ENCODE data around the gene CCDC85A.
"Not testable (repeated sequence)": the region's sequence is repeated elsewhere in the genome, so short reads cannot be mapped to it uniquely, and the experiment has no call there.

Gene CCDC85A

GRCh38 chr2:56183643-56184499, at the start of gene CCDC85A:
Gene CCDC85A, plus strand, starts transcription at chr2:56183990. Its CDS starts 635 bp downstream, at chr2:56184625.
- in situ Hi-C loops (cut with MboI; ENCODE audit: low sequenced_read_pairs), result no loop called here

DNA sequence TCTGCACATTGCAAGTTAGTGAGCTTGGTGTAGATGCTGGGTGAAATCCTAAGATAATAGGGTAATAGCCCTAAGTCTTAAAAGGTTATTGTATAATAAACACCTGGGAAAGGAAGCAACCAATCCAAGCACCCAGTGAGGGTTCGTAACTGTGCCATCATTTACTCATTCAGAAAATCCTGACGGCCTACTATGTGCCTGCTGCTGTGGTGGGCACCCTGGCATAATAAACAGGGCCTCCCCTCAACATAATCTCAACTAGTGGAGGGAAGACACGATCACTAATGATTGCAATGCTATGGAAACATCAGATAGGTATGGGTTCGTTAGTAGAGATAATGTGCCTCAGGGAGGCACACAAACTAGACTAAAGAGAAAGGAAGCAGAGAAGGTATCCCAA, 48.9 kb upstream of the CCDC85A start:
- in situ Hi-C loops (cut with MboI; ENCODE audit: low sequenced_read_pairs), result no loop called here

GRCh38 chr2:56142497-56143061, 41.2 kb upstream of the CCDC85A start:
- in situ Hi-C loops (cut with MboI; ENCODE audit: low sequenced_read_pairs), result not testable (repeated sequence)

- in situ Hi-C loops (cut with MboI; ENCODE audit: low sequenced_read_pairs), result no loop called here
Observed at GRCh38 chr2:56147907-56148306, 35.9 kb upstream of the CCDC85A start.

DNA sequence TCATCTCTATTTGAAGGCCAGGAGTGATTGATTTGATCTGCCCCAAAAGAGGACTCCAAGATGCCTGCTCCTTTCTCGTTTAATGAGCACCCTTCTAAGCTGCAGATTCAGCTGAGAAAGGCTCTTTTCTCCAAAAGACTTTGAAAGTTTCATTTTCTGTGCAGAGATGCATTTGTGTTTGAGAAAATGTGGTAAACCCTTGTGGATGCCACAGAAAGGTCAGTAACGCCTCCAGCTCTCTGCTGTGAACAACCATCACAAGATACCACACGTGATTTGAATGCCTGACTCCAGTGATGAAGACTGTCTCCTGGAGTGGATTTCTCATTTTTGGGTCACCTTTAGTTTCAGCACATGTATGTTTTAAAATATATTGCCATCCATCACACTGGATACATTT, 35.0 kb upstream of the CCDC85A start:
- in situ Hi-C loops (cut with MboI; ENCODE audit: low sequenced_read_pairs), result no loop called here

GRCh38 chr2:56151841-56152240, 31.9 kb upstream of the CCDC85A start:
- in situ Hi-C loops (cut with MboI; ENCODE audit: low sequenced_read_pairs), result no loop called here

GRCh38 chr2:56155188-56155587, 28.6 kb upstream of the CCDC85A start:
- in situ Hi-C loops (cut with MboI; ENCODE audit: low sequenced_read_pairs), result no loop called here

DNA sequence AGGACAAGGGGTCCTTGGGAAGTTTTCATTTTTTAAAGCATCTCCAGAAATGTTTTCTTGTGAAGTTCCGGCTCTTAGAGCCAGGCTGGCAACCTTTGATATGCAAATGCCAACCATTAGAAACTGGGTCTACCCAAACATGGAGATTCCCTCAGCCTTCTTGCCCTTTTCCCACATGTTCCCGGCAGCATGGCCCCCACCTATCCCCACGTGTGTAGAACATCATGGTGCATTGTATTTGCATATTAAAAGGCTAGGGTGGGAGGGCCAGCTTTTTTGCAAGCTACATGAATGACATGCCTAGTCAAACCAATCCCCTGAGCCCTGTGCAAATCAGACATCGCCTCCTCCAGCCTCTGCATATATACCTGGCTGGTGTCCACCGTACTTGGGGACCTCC, 23.9 kb upstream of the CCDC85A start:
- in situ Hi-C loops (cut with MboI; ENCODE audit: low sequenced_read_pairs), result not testable (repeated sequence)

GRCh38 chr2:56167616-56168562, 15.9 kb upstream of the CCDC85A start:
- in situ Hi-C loops (cut with MboI; ENCODE audit: low sequenced_read_pairs), result no loop called here

- in situ Hi-C loops (cut with MboI; ENCODE audit: low sequenced_read_pairs), result no loop called here
Observed at GRCh38 chr2:56169521-56169920, 14.3 kb upstream of the CCDC85A start.

- in situ Hi-C loops (cut with MboI; ENCODE audit: low sequenced_read_pairs), result no loop called here
Observed at GRCh38 chr2:56170504-56170903, 13.3 kb upstream of the CCDC85A start.

- in situ Hi-C loops (cut with MboI; ENCODE audit: low sequenced_read_pairs), result no loop called here
Observed at GRCh38 chr2:56170988-56171387, 12.8 kb upstream of the CCDC85A start.

- in situ Hi-C loops (cut with MboI; ENCODE audit: low sequenced_read_pairs), result no loop called here
Observed at GRCh38 chr2:56175779-56176178, 8.0 kb upstream of the CCDC85A start.

GRCh38 chr2:56177420-56178220, 6.2 kb upstream of the CCDC85A start:
- in situ Hi-C loops (cut with MboI; ENCODE audit: low sequenced_read_pairs), result no loop called here

DNA sequence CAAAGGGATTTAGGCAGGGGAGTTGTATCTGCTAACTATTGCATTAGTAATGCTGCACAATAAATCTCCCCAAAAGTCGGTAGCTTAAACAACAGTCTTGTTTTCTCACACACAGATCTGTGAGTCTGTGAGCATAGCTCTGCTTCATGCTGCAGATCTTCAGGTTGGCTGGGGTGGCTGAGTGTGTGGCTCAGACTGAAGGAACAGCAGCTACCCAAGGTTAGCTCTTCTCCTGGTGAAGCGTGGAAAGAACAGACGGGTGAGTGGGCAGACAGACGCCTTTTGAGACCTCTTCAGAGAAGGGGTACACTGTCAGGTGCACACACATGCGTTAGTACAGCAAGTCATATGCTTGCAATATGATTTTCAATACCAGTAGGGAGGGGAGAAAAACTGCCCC, 3.9 kb upstream of the CCDC85A start:
- in situ Hi-C loops (cut with MboI; ENCODE audit: low sequenced_read_pairs), result no loop called here

- in situ Hi-C loops (cut with MboI; ENCODE audit: low sequenced_read_pairs), result no loop called here
Observed at GRCh38 chr2:56182420-56182819, 1.4 kb upstream of the CCDC85A start.

- in situ Hi-C loops (cut with MboI; ENCODE audit: low sequenced_read_pairs), result no loop called here
Observed at GRCh38 chr2:56184500-56185011, 766 bp downstream of the CCDC85A start.

DNA sequence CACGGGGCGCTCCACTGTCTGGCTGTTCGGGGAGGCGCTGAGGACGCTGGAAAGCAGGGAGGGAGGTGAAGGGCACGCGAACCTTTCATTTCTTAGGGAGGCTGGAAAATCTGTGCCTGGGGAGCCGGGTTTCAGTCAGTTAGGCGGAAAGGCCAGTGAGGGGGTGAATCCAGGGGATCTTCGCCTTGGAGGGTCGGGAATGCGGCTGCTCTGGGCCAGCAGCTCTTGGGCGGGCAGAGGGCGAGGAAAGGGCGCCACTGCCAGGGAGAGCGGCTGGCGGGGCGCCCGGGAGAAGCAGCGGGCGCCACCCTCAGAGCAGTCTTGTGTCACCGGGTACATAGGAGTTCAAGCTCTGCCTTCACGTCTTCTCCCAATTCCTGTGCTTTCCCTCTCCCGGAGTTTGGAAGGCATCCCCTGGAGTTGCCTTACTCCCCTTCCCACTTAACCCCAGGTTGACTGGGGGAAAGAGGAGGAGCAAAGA, 1.4 kb downstream of the CCDC85A start:
- in situ Hi-C loops (cut with MboI; ENCODE audit: low sequenced_read_pairs), result no loop called here

GRCh38 chr2:56185582-56186046, 1.8 kb downstream of the CCDC85A start:
- in situ Hi-C loops (cut with MboI; ENCODE audit: low sequenced_read_pairs), result no loop called here

DNA sequence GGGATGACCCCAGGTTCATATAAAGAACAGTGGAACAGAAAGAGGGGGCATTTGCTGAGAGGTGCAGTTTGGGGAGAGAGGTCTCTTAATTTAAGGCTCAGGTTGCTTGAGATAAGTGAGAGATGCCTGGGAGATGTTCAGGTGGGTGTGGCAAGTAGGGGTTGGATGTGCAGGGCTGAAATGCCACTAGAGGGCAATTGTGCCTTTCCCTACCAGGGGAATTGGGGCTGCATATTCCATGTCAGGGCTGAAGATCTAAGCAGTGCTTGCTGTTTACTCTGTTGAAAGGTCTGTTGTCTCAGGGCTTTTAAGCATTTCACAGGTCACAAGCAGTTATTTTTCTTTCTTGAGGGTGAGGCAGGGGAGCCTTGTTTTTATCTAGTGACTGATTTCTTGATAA, 7.8 kb downstream of the CCDC85A start:
- in situ Hi-C loops (cut with MboI; ENCODE audit: low sequenced_read_pairs), result no loop called here
